ENCODE data around the gene OPRD1. TPM values are rescaled to one million over a fixed set of nuclear protein-coding genes. Genes with fewer than 3 reads are reported as not detected.

The OPRD1 gene
- total RNA-seq, 1 experiment from 2014 or later, result not detected

GRCh38 chr1:28813931-28814465 lies 2.0 kb downstream of the OPRD1 start:
- H2AFZ ChIP-seq, result no peak overlapping the region

DNA sequence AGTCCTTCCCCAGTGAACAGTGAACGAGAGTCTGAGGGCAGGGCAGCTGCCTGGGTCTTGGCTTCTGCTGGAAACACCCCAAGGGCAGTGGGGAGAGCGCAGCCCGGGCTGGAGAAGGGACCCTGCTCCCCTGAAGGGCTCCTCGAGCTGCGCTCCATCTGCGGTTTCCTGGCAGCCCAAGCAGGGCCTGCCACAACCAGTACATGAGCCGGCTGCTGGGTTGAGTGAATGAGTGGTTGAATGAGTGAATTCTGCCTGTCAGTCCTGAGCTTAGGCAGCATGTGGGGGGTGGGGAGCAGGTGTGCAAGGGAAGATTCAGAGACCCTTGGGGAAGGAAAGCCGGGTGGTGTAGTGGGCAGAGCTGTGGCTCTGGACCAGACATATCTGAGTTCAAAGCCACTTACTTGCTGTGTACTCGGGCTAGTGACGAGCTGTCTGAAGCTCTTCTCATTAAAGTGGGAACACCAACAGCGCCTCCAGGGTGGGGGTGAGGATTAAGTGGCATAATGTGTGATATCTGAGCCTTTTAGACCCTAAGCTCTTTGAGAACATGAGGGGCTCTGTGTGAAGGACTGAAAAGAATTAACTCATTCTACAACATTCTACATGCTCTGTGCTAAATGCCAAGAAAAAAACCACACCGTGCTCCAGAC lies 3.7 kb downstream of the OPRD1 start:
- DNase-seq, result no peak
- TF ChIP-seq EZH2 (IDR thresholded peaks at IDR 0.05; ENCODE audit: low read depth) (no peak), CTCF (conservative IDR thresholded peaks at IDR 0.05) (no peak)
- POLR2A ChIA-PET (ENCODE audit: unreplicated experiment), result interaction anchor here (0.6 kb wide), 1 partner anchor 65 kb away, joined by 3 read pairs; no protein-coding TSS in a partner anchor

More at GRCh38 chr1:28813931-28814465, 2.0 kb downstream of the OPRD1 start:
- Histone ChIP-seq H3F3A (ENCODE audit: insufficient read depth, low read depth) (no peaks in the 10 kb centered on the region), H3K9me2 (ENCODE audit: insufficient read depth) (no peaks in the 10 kb centered on the region), H3K4me3 (no peak overlapping the region), H3K4me1 (replicated peaks; ENCODE audit: insufficient read depth) (no peaks in the 10 kb centered on the region), H3K36me3 (ENCODE audit: low read depth) (no peaks in the 10 kb centered on the region), H4K20me1 (ENCODE audit: insufficient read depth) (no peaks in the 10 kb centered on the region), H3K9me3 (ENCODE audit: insufficient read depth, low read depth) (no peaks in the 10 kb centered on the region), H3K27me3 (ENCODE audit: insufficient read depth, low read depth) (peaks cover 18% of the 10 kb centered on the region), H3K4me2 (no peak overlapping the region), H3K79me2 (ENCODE audit: low read depth) (no peaks in the 10 kb centered on the region), H3K27ac (no peak overlapping the region)
- no TSS peak for BruUV-seq (replicated peaks)
- DNase-seq, result no peak
- CTCF ChIA-PET, result no interaction called here
- POLR2A ChIA-PET (ENCODE audit: unreplicated experiment), result no interaction called here
- no peak for TF ChIP-seq EZH2 (IDR thresholded peaks at IDR 0.05; ENCODE audit: low read depth)
- no peak for TF ChIP-seq CTCF (conservative IDR thresholded peaks at IDR 0.05)
- intact Hi-C loops (cut with micrococcal nuclease; ENCODE audit: unreplicated experiment), result no loop called here

GRCh38 chr1:28817133-28817532 lies 5.2 kb downstream of the OPRD1 start:
- H4K20me1 ChIP-seq (ENCODE audit: insufficient read depth), result no peaks in the 10 kb centered on the region
- no peak overlapping the region for H3K27ac ChIP-seq
- H3K4me3 ChIP-seq, result no peak overlapping the region
- H3K4me1 ChIP-seq (replicated peaks; ENCODE audit: insufficient read depth), result no peaks in the 10 kb centered on the region
- H3K79me2 ChIP-seq (ENCODE audit: low read depth), result no peaks in the 10 kb centered on the region
- no peak overlapping the region for H3K4me2 ChIP-seq
- H3K9me2 ChIP-seq (ENCODE audit: insufficient read depth), result no peaks in the 10 kb centered on the region
- intact Hi-C loops (cut with micrococcal nuclease; ENCODE audit: unreplicated experiment), result no loop called here
- no peak overlapping the region for H2AFZ ChIP-seq
- no peaks in the 10 kb centered on the region for H3K36me3 ChIP-seq (ENCODE audit: low read depth)
- ChIA-PET CTCF (no interaction called here), POLR2A (ENCODE audit: unreplicated experiment) (no interaction called here)
- H3K27me3 ChIP-seq (ENCODE audit: insufficient read depth, low read depth), result peaks cover 18% of the 10 kb centered on the region
- TF ChIP-seq EZH2 (IDR thresholded peaks at IDR 0.05; ENCODE audit: low read depth) (no peak), CTCF (conservative IDR thresholded peaks at IDR 0.05) (no peak)
- no peaks in the 10 kb centered on the region for H3K9me3 ChIP-seq (ENCODE audit: insufficient read depth, low read depth)
- no peaks in the 10 kb centered on the region for H3F3A ChIP-seq (ENCODE audit: insufficient read depth, low read depth)
- DNase-seq, result no peak
- BruUV-seq (replicated peaks), result no TSS peak

More for the DNA sequence above, 3.7 kb downstream of the OPRD1 start:
- Histone ChIP-seq H4K20me1 (ENCODE audit: insufficient read depth) (no peaks in the 10 kb centered on the region), H3K4me1 (replicated peaks; ENCODE audit: insufficient read depth) (no peaks in the 10 kb centered on the region), H3K79me2 (ENCODE audit: low read depth) (no peaks in the 10 kb centered on the region), H3K4me3 (no peak overlapping the region), H3K36me3 (ENCODE audit: low read depth) (no peaks in the 10 kb centered on the region), H3K27me3 (ENCODE audit: insufficient read depth, low read depth) (peaks cover 18% of the 10 kb centered on the region), H3K9me2 (ENCODE audit: insufficient read depth) (no peaks in the 10 kb centered on the region), H3K4me2 (no peak overlapping the region), H2AFZ (no peak overlapping the region), H3K27ac (no peak overlapping the region), H3K9me3 (ENCODE audit: insufficient read depth, low read depth) (no peaks in the 10 kb centered on the region), H3F3A (ENCODE audit: insufficient read depth, low read depth) (no peaks in the 10 kb centered on the region)
- no TSS peak for BruUV-seq (replicated peaks)
- intact Hi-C loops (cut with micrococcal nuclease; ENCODE audit: unreplicated experiment), result no loop called here
- CTCF ChIA-PET, result interaction anchor here (0.6 kb wide), 2 partner anchors 171 to 173 kb away, joined by 3 to 6 read pairs; partner anchors contain the start of gene TAF12
